SK-N-SH (cell line): ENCODE measurements around the gene ZNF783. TPM values are rescaled to one million over a fixed set of nuclear protein-coding genes. Genes with fewer than 3 reads are reported as not detected.
A peak's percentile ranks its signal among the peaks of the same experiment; 100 is the strongest.

Experiments used
- CTCF ChIA-PET: fragments of 300-600, 350-600 bp; formaldehyde crosslinking; extraction: SDS; loops from one replicate; lab custom pipeline; 2021; lab: Yijun Ruan, JAX
- POLR2A ChIA-PET: fragments of 350-600 bp; sonication (Branson Sonifier 250); formaldehyde crosslinking; extraction: SDS; loops from one replicate; lab custom pipeline; 2020; ENCODE audit warnings: antibody characterized with exemption, inconsistent platforms; lab: Yijun Ruan, JAX
- DNase-seq: peaks from one replicate; pipeline ENCODE4 v3.0.0; 2012
- H2AFZ ChIP-seq: fragments of 200-600 bp; sonication (generic); 2 replicates; pipeline ENCODE4 v1.8.1; 2016; ENCODE audit warnings: antibody characterized with exemption, mild to moderate bottlenecking, low read depth
- H3F3A ChIP-seq: fragments of 200-600 bp; sonication (generic); replicated peaks from 2 replicates; pipeline ENCODE3; 2016; ENCODE audit warnings: antibody characterized with exemption, mild to moderate bottlenecking; ENCODE audit not compliant: insufficient read depth
- H3K27ac ChIP-seq, 2 experiments: fragments of 200-500 bp in 1 of 2; fragments of 200-600 bp in 1 of 2; sonication (Bioruptor generic) in 1 of 2; sonication (generic), shearing (Covaris generic) in 1 of 2; 2 replicates each; pipeline versions ENCODE4 v1.5.1 to v1.6.1; 2014 to 2016; ENCODE audit warnings: low read depth in 2 of 2, inconsistent platforms in 1 of 2, low read length in 1 of 2, mild to moderate bottlenecking in 1 of 2, mixed read lengths in 1 of 2
- H3K27me3 ChIP-seq: fragments of 200-600 bp; sonication (generic), shearing (Covaris generic); 2 replicates; pipeline ENCODE4 v1.6.1; 2016; ENCODE audit warnings: mixed run types; ENCODE audit not compliant: insufficient read depth
- H3K36me3 ChIP-seq, 2 experiments: fragments of 200-500 bp in 1 of 2; fragments of 200-600 bp in 1 of 2; sonication (Bioruptor generic) in 1 of 2; sonication (generic) in 1 of 2; replicated peaks in 1 of 2; 2 replicates each; pipeline versions ENCODE3 to v1.5.1; 2014 to 2016; ENCODE audit warnings: low read length in 1 of 2, mild to moderate bottlenecking in 1 of 2; ENCODE audit not compliant: insufficient read depth in 2 of 2, control insufficient read depth in 1 of 2
- H3K4me1 ChIP-seq, 2 experiments: fragments of 200-500 bp in 1 of 2; fragments of 200-600 bp in 1 of 2; sonication (Bioruptor generic) in 1 of 2; sonication (generic), shearing (Covaris generic) in 1 of 2; 2 replicates each; pipeline versions ENCODE4 v1.5.1 to v1.6.1; 2014 to 2016; ENCODE audit warnings: low read depth in 1 of 2, low read length in 1 of 2, mixed run types in 1 of 2; ENCODE audit not compliant: insufficient read depth in 2 of 2, control insufficient read depth in 1 of 2
- H3K4me2 ChIP-seq: fragments of 200-600 bp; sonication (generic), shearing (Covaris generic); 2 replicates; pipeline ENCODE4 v1.6.1; 2017; ENCODE audit warnings: mixed run types
- H3K4me3 ChIP-seq, 2 experiments: fragments of 200-500 bp in 1 of 2; fragments of 200-600 bp in 1 of 2; sonication (Bioruptor generic) in 1 of 2; sonication (generic), shearing (Covaris generic) in 1 of 2; 2 replicates each; pipeline versions ENCODE4 v1.5.1 to v1.8.1; 2014 to 2016; ENCODE audit warnings: low read depth in 2 of 2, inconsistent platforms in 1 of 2, low read length in 1 of 2, mild to moderate bottlenecking in 1 of 2, mixed read lengths in 1 of 2, moderate library complexity in 1 of 2
- H3K79me2 ChIP-seq: fragments of 200-600 bp; sonication (generic); 2 replicates; pipeline ENCODE4 v1.8.1; 2017; ENCODE audit warnings: mild to moderate bottlenecking; ENCODE audit not compliant: insufficient read depth
- H3K9ac ChIP-seq: fragments of 200-600 bp; sonication (generic); 2 replicates; pipeline ENCODE4 v1.6.1; 2017; ENCODE audit warnings: mixed run types
- H3K9me2 ChIP-seq: fragments of 200-600 bp; sonication (generic); 2 replicates; pipeline ENCODE4 v1.6.1; 2017; ENCODE audit warnings: mixed run types
- H3K9me3 ChIP-seq: fragments of 200-600 bp; sonication (generic); 2 replicates; pipeline ENCODE4 v1.6.1; 2017; ENCODE audit warnings: mixed run types, mild to moderate bottlenecking, moderate library complexity
- H4K20me1 ChIP-seq: fragments of 200-600 bp; sonication (generic); 2 replicates; pipeline ENCODE4 v1.6.1; 2017; ENCODE audit warnings: mild to moderate bottlenecking, mixed run types; ENCODE audit not compliant: insufficient read depth
- CTCF ChIP-seq: fragments of 200-600 bp; sonication (generic); IDR thresholded peaks from 2 replicates; pipeline ENCODE4 v1.6.1; 2017; ENCODE audit warnings: antibody characterized with exemption, mild to moderate bottlenecking, moderate library complexity
- ELF1 ChIP-seq: IDR thresholded peaks from 2 replicates; pipeline ENCODE4 v1.4.0; 2012
- EZH2phosphoT487 ChIP-seq: fragments of 200-600 bp; sonication (generic); IDR thresholded peaks from 2 replicates; pipeline ENCODE4 v1.6.1; 2017; ENCODE audit warnings: low read depth, mixed run types, mild to moderate bottlenecking, antibody characterized with exemption, moderate library complexity, borderline replicate concordance
- FOSL2 ChIP-seq: IDR thresholded peaks from 2 replicates; pipeline ENCODE4 v1.4.0; 2012; ENCODE audit warnings: low read depth, mild to moderate bottlenecking, moderate library complexity, borderline replicate concordance
- FOXJ3 ChIP-seq: sonication (generic); formaldehyde crosslinking; IDR thresholded peaks from 2 replicates; pipeline ENCODE4 v1.5.1; 2020; ENCODE audit warnings: mild to moderate bottlenecking, missing genetic modification reagents
- GABPA ChIP-seq: IDR thresholded peaks from 2 replicates; pipeline ENCODE4 v1.4.0; 2012; ENCODE audit warnings: low read depth, mild to moderate bottlenecking
- MXI1 ChIP-seq: IDR thresholded peaks from 2 replicates; pipeline ENCODE4 v1.6.1; 2012; ENCODE audit warnings: mild to moderate bottlenecking, low read depth, low read length, improper control_type of control experiment
- NRF1 ChIP-seq: IDR thresholded peaks from 2 replicates; pipeline ENCODE4 v1.6.1; 2012; ENCODE audit warnings: low read depth, mild to moderate bottlenecking, low read length
- POLR2AphosphoS5 ChIP-seq: IDR thresholded peaks from 2 replicates; pipeline ENCODE4 v1.6.1; 2012; ENCODE audit warnings: low read depth, low read length
- RCOR1 ChIP-seq: fragments of 150-350 bp; IDR thresholded peaks from 2 replicates; pipeline ENCODE4 v1.6.1; 2017; ENCODE audit warnings: antibody characterized with exemption, low read length
- RXRA ChIP-seq: IDR thresholded peaks from 2 replicates; pipeline ENCODE4 v1.4.0; 2012; ENCODE audit warnings: low read depth, mild to moderate bottlenecking, borderline replicate concordance
- TEAD4 ChIP-seq: IDR thresholded peaks from 2 replicates; pipeline ENCODE4 v1.4.0; 2012; ENCODE audit warnings: mild to moderate bottlenecking, borderline replicate concordance; ENCODE audit not compliant: insufficient read depth
- USF2 ChIP-seq: fragments of 150-350 bp; IDR thresholded peaks from 2 replicates; pipeline ENCODE4 v1.6.1; 2017; ENCODE audit warnings: antibody characterized with exemption, low read length, low read depth, borderline replicate concordance
- YY1 ChIP-seq: IDR thresholded peaks from 2 replicates; pipeline ENCODE4 v1.4.0; 2012; ENCODE audit warnings: low read depth, mild to moderate bottlenecking
- ZBTB33 ChIP-seq: IDR thresholded peaks from 2 replicates; pipeline ENCODE4 v1.4.0; 2012; ENCODE audit warnings: low read depth, borderline replicate concordance
- whole genome bisulfite sequencing: methylation state at CpG from one replicate; pipeline ENCODE4 v1.1.6; 2017; ENCODE audit warnings: low lambda C conversion rate; 5-methylcytosine and 5-hydroxymethylcytosine counted together
- polyA plus RNA-seq, 3 experiments: library from polyadenylated mRNA; depleted of rRNA; stranded (reverse); fragments of >200 nt; gene quantifications; 2 replicates each; pipeline ENCODE4 v1.2.3, GENCODE V29; 2012

Gene ZNF783
- polyA plus RNA-seq, 1 of the 3 experiments (the other 2 are of a cell fraction), result 12.5 TPM

GRCh38 chr7:149317986-149318672 lies 56.1 kb downstream of the ZNF783 start:
- H3K9me3 ChIP-seq, result no peaks in the 10 kb centered on the region
- H3K4me1 ChIP-seq, result no peaks in the 10 kb centered on the region
- H3K4me2 ChIP-seq, result no peak overlapping the region
- H3K27me3 ChIP-seq, result no peaks in the 10 kb centered on the region; the same call in 1 of the 2 replicates
- H3K79me2 ChIP-seq, result no peaks in the 10 kb centered on the region
- no peak overlapping the region for H3K9ac ChIP-seq
- H3K9me2 ChIP-seq, result no peaks in the 10 kb centered on the region
- WGBS, result 22% methylated on average over 9 of the region's 9 CpGs
- no peak overlapping the region for H2AFZ ChIP-seq
- no peak overlapping the region for H3K4me3 ChIP-seq
- H3K36me3 ChIP-seq, result no peaks in the 10 kb centered on the region
- TF ChIP-seq CTCF (peak; percentile 23; the same call in 1 of the 2 replicates), FOSL2 (no peak), RCOR1 (no peak), TEAD4 (no peak), GABPA (no peak), USF2 (no peak), NRF1 (no peak)
- no peaks in the 10 kb centered on the region for H4K20me1 ChIP-seq
- ChIA-PET POLR2A (no interaction called here), CTCF (interaction anchor here (1.5 kb wide), 1 partner anchor 62 kb away, joined by 3 read pairs; no protein-coding TSS in a partner anchor)
- DNase-seq, result no peak
- H3F3A ChIP-seq, result no peaks in the 10 kb centered on the region
- no peak overlapping the region for H3K27ac ChIP-seq

GRCh38 chr7:149319376-149319775 lies 57.4 kb downstream of the ZNF783 start:
- no peak overlapping the region for H3K4me3 ChIP-seq
- DNase-seq, result no peak
- POLR2A ChIA-PET, result no interaction called here
- H2AFZ ChIP-seq, result no peak overlapping the region
- H3K9ac ChIP-seq, result no peak overlapping the region
- H3K27ac ChIP-seq, result no peak overlapping the region
- H3K9me3 ChIP-seq, result 0 out of 2 replicates have a peak, but pooled peaks cover under 1% of the 10 kb centered on the region
- no peaks in the 10 kb centered on the region for H3K4me1 ChIP-seq
- no peaks in the 10 kb centered on the region for H3K36me3 ChIP-seq
- WGBS, result 47% methylated on average over 6 of the region's 6 CpGs
- CTCF ChIA-PET, result interaction anchor here (1.5 kb wide), 1 partner anchor 60 kb away, joined by 3 read pairs; no protein-coding TSS in a partner anchor
- no peaks in the 10 kb centered on the region for H3F3A ChIP-seq
- TF ChIP-seq POLR2AphosphoS5 (no peak), FOXJ3 (CRISPR knock-in tag) (no peak), ZBTB33 (no peak), EZH2phosphoT487 (no peak), USF2 (no peak), RXRA (no peak), MXI1 (no peak), FOSL2 (no peak), YY1 (no peak), ELF1 (no peak)
- TF ChIP-seq, all 33 proteins: peak for 0
- Histone ChIP-seq H3K79me2 (no peaks in the 10 kb centered on the region), H4K20me1 (no peaks in the 10 kb centered on the region), H3K27me3 (no peaks in the 10 kb centered on the region; the same call in 1 of the 2 replicates), H3K4me2 (no peak overlapping the region), H3K9me2 (no peaks in the 10 kb centered on the region)
